ENCODE measurements around the gene ZNF207.
"Not testable (repeated sequence)": the region's sequence is repeated elsewhere in the genome, so short reads cannot be mapped to it uniquely, and the experiment has no call there.

Gene ZNF207

GRCh38 chr17:32335046-32335445 lies 14.9 kb upstream of the ZNF207 start:
- Histone ChIP-seq H3K9me3 (ENCODE audit: control insufficient read depth, insufficient read depth, low read length) (no peaks in the 10 kb centered on the region), H3K27ac (ENCODE audit: low read depth, low read length) (no peak overlapping the region), H3K4me1 (ENCODE audit: control insufficient read depth, insufficient read depth, low read length) (no peaks in the 10 kb centered on the region), H3K9ac (ENCODE audit: low read depth, low read length) (no peak overlapping the region), H3K27me3 (ENCODE audit: control insufficient read depth, insufficient read depth, low read length) (no peaks in the 10 kb centered on the region), H3K36me3 (ENCODE audit: control insufficient read depth, insufficient read depth, low read length) (peaks cover 83% of the 10 kb centered on the region), H3K4me3 (ENCODE audit: low read depth, low read length) (no peak overlapping the region)

- Histone ChIP-seq H3K4me3 (ENCODE audit: low read depth, low read length) (no peak overlapping the region), H3K36me3 (ENCODE audit: control insufficient read depth, insufficient read depth, low read length) (peaks cover 83% of the 10 kb centered on the region), H3K9me3 (ENCODE audit: control insufficient read depth, insufficient read depth, low read length) (no peaks in the 10 kb centered on the region), H3K27ac (ENCODE audit: low read depth, low read length) (no peak overlapping the region), H3K4me1 (ENCODE audit: control insufficient read depth, insufficient read depth, low read length) (no peaks in the 10 kb centered on the region), H3K9ac (ENCODE audit: low read depth, low read length) (no peak overlapping the region), H3K27me3 (ENCODE audit: control insufficient read depth, insufficient read depth, low read length) (no peaks in the 10 kb centered on the region)
Observed at GRCh38 chr17:32335687-32336086, 14.3 kb upstream of the ZNF207 start.

- Histone ChIP-seq H3K27me3 (ENCODE audit: control insufficient read depth, insufficient read depth, low read length) (no peaks in the 10 kb centered on the region), H3K27ac (ENCODE audit: low read depth, low read length) (peak overlapping the region; percentile 90), H3K36me3 (ENCODE audit: control insufficient read depth, insufficient read depth, low read length) (peaks cover 36% of the 10 kb centered on the region), H3K9ac (ENCODE audit: low read depth, low read length) (peak overlapping the region; percentile 63), H3K4me1 (ENCODE audit: control insufficient read depth, insufficient read depth, low read length) (no peaks in the 10 kb centered on the region), H3K9me3 (ENCODE audit: control insufficient read depth, insufficient read depth, low read length) (no peaks in the 10 kb centered on the region), H3K4me3 (ENCODE audit: low read depth, low read length) (peak overlapping the region; percentile 85)
Observed at GRCh38 chr17:32341141-32341856, 8.7 kb upstream of the ZNF207 start.

DNA sequence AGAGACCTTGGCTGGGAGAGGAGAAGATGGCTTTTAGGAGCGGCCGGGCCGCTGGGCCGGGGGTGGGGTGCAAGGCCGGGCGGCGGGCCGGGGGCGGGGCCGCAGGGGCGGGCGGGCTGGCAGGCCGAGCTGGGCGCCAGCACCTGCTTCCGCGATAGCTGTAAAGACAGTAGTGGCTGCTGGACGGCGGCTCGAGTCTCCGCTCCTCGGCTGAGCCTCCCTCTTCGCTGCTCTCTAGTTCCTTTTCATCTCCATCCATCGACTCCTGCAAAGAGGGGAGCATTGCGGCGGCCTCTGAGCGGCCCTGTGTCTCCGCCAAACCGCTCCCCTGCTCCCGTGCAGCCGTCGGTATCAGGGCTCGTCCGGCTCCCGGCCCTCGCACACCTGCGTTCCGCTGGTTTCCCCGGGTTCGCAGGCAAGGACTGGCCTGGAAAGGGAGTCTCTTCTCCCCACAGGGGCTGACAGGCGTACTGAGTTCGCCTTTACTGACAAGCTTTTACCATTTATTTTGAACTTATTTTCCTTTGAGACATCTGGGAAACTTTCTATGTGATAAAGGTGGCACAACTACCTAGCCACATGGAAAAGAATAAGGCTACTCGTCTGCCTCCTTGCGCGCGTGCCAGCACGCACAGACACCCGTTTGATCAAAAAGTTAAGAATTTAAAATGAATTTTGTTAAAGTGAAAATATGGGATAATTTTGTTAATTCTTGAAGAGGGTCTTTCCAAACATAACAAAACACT lies 7.9 kb upstream of the ZNF207 start, which contains the start of gene C17orf75:
Gene C17orf75, minus strand, starts transcription at position 317 of the 746 bp plus-strand sequence. Its CDS starts 34 bp downstream, at position 283.
- no peaks in the 10 kb centered on the region for H3K9me3 ChIP-seq (ENCODE audit: control insufficient read depth, insufficient read depth, low read length)
- no peaks in the 10 kb centered on the region for H3K27me3 ChIP-seq (ENCODE audit: control insufficient read depth, insufficient read depth, low read length)
- no peaks in the 10 kb centered on the region for H3K4me1 ChIP-seq (ENCODE audit: control insufficient read depth, insufficient read depth, low read length)
- peak within 1 kb of the TSS; percentile 74 for H3K9ac ChIP-seq (ENCODE audit: low read depth, low read length)
- H3K4me3 ChIP-seq (ENCODE audit: low read depth, low read length): peak within 1 kb of the TSS; percentile 85
- H3K36me3 ChIP-seq (ENCODE audit: control insufficient read depth, insufficient read depth, low read length): peaks cover 28% of the 10 kb centered on the region
- H3K27ac ChIP-seq (ENCODE audit: low read depth, low read length): peak within 1 kb of the TSS; percentile 90

- H3K9ac ChIP-seq (ENCODE audit: low read depth, low read length): no peak overlapping the region
- H3K4me3 ChIP-seq (ENCODE audit: low read depth, low read length): peak overlapping the region; percentile 85
- no peaks in the 10 kb centered on the region for H3K9me3 ChIP-seq (ENCODE audit: control insufficient read depth, insufficient read depth, low read length)
- H3K4me1 ChIP-seq (ENCODE audit: control insufficient read depth, insufficient read depth, low read length): no peaks in the 10 kb centered on the region
- H3K27ac ChIP-seq (ENCODE audit: low read depth, low read length): peak overlapping the region; percentile 90
- H3K36me3 ChIP-seq (ENCODE audit: control insufficient read depth, insufficient read depth, low read length): peaks cover 21% of the 10 kb centered on the region
- no peaks in the 10 kb centered on the region for H3K27me3 ChIP-seq (ENCODE audit: control insufficient read depth, insufficient read depth, low read length)
Observed at GRCh38 chr17:32342603-32343325, 7.2 kb upstream of the ZNF207 start.

- Histone ChIP-seq H3K4me1 (ENCODE audit: control insufficient read depth, insufficient read depth, low read length) (no peaks in the 10 kb centered on the region; the same call in 1 of the 2 replicates), H3K9me3 (ENCODE audit: control insufficient read depth, insufficient read depth, low read length) (no peaks in the 10 kb centered on the region), H3K36me3 (ENCODE audit: control insufficient read depth, insufficient read depth, low read length) (no peaks in the 10 kb centered on the region; the same call in 1 of the 2 replicates), H3K27ac (ENCODE audit: low read depth, low read length) (no peak overlapping the region), H3K27me3 (ENCODE audit: control insufficient read depth, insufficient read depth, low read length) (no peaks in the 10 kb centered on the region), H3K4me3 (ENCODE audit: low read depth, low read length) (no peak overlapping the region), H3K9ac (ENCODE audit: low read depth, low read length) (no peak overlapping the region)
Observed at GRCh38 chr17:32345951-32346600, 3.9 kb upstream of the ZNF207 start.

GRCh38 chr17:32348483-32348800 lies 1.5 kb upstream of the ZNF207 start:
- Histone ChIP-seq H3K4me3 (ENCODE audit: low read depth, low read length) (no peak overlapping the region), H3K9ac (ENCODE audit: low read depth, low read length) (no peak overlapping the region), H3K9me3 (ENCODE audit: control insufficient read depth, insufficient read depth, low read length) (no peaks in the 10 kb centered on the region), H3K27me3 (ENCODE audit: control insufficient read depth, insufficient read depth, low read length) (no peaks in the 10 kb centered on the region), H3K4me1 (ENCODE audit: control insufficient read depth, insufficient read depth, low read length) (peaks cover 3% of the 10 kb centered on the region; the same call in 1 of the 2 replicates), H3K27ac (ENCODE audit: low read depth, low read length) (no peak overlapping the region), H3K36me3 (ENCODE audit: control insufficient read depth, insufficient read depth, low read length) (peaks cover 15% of the 10 kb centered on the region)

DNA sequence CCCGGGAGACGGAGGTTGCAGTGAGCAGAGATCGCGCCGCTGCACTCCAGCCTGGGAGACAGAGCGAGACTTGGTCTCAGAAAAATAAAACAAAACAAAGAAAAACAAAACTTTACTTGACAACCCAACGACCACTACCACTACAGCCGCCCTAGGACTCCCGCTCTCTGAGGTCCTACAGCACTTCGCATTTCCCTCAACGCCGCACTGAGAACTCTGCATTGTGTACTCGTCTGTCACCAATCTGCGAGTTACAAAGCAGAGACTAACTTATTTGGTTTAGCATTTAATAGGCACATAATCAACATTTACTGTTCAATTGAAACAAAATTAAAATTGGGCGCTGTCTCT lies 479 bp upstream of the ZNF207 start:
- Histone ChIP-seq H3K9ac (ENCODE audit: low read depth, low read length) (peak overlapping the region; percentile 96), H3K4me1 (ENCODE audit: control insufficient read depth, insufficient read depth, low read length) (peaks cover 3% of the 10 kb centered on the region; the same call in 1 of the 2 replicates), H3K4me3 (ENCODE audit: low read depth, low read length) (peak overlapping the region; percentile 87), H3K27ac (ENCODE audit: low read depth, low read length) (peak overlapping the region; percentile 95), H3K36me3 (ENCODE audit: control insufficient read depth, insufficient read depth, low read length) (peaks cover 24% of the 10 kb centered on the region), H3K27me3 (ENCODE audit: control insufficient read depth, insufficient read depth, low read length) (no peaks in the 10 kb centered on the region), H3K9me3 (ENCODE audit: control insufficient read depth, insufficient read depth, low read length) (no peaks in the 10 kb centered on the region)

- H3K36me3 ChIP-seq (ENCODE audit: control insufficient read depth, insufficient read depth, low read length): peaks cover 38% of the 10 kb centered on the region
- peak overlapping the region; percentile 95 for H3K27ac ChIP-seq (ENCODE audit: low read depth, low read length)
- H3K9me3 ChIP-seq (ENCODE audit: control insufficient read depth, insufficient read depth, low read length): no peaks in the 10 kb centered on the region
- H3K4me3 ChIP-seq (ENCODE audit: low read depth, low read length): peak overlapping the region; percentile 87
- peak overlapping the region; percentile 96 for H3K9ac ChIP-seq (ENCODE audit: low read depth, low read length)
- peaks cover 3% of the 10 kb centered on the region; the same call in 1 of the 2 replicates for H3K4me1 ChIP-seq (ENCODE audit: control insufficient read depth, insufficient read depth, low read length)
- H3K27me3 ChIP-seq (ENCODE audit: control insufficient read depth, insufficient read depth, low read length): no peaks in the 10 kb centered on the region
Observed at GRCh38 chr17:32350666-32351418, 885 bp downstream of the ZNF207 start.

DNA sequence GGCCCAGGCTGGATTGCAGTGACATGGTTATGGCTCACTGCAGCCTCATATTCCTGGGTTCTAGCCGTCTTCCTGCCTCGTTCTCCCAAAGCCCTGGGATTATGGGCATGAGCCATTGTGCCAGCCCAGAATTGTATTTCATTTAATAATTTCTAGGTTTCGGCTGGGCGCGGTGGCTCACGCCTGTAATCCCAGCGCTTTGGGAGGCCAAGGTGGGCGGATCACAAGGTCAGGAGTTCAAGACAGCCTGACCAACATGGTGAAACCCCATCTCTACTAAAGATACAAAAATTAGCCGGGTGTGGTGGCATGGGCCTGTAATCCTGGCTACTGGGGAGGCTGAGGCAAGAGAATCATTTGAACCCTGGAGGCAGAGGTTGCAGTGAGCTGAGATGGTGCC lies 2.8 kb downstream of the ZNF207 start:
- H3K4me1 ChIP-seq (ENCODE audit: control insufficient read depth, insufficient read depth, low read length); H3K9me3 ChIP-seq (ENCODE audit: control insufficient read depth, insufficient read depth, low read length); H3K27ac ChIP-seq (ENCODE audit: low read depth, low read length); H3K27me3 ChIP-seq (ENCODE audit: control insufficient read depth, insufficient read depth, low read length); H3K9ac ChIP-seq (ENCODE audit: low read depth, low read length): not testable (repeated sequence)
- Histone ChIP-seq H3K36me3 (ENCODE audit: control insufficient read depth, insufficient read depth, low read length) (peaks cover 55% of the 10 kb centered on the region), H3K4me3 (ENCODE audit: low read depth, low read length) (peak overlapping the region; percentile 87)

Measured in HUES48 (cell line).